Stimulated activated CD8-positive, alpha-beta memory T cell treated with anti-CD3 and anti-CD28 coated beads, Interleukin-4, amount 100 ng/mL, for 1 hour (primary cell): ENCODE results near the gene HSD17B8.

Source experiments
- DNase-seq, 2 donors: peaks; one replicate each; pipeline ENCODE4 v3.0.0-alpha.2; 2020; ENCODE audit warnings: low read depth in 2 of 2, low spot score in 1 of 2

Gene HSD17B8

DNA sequence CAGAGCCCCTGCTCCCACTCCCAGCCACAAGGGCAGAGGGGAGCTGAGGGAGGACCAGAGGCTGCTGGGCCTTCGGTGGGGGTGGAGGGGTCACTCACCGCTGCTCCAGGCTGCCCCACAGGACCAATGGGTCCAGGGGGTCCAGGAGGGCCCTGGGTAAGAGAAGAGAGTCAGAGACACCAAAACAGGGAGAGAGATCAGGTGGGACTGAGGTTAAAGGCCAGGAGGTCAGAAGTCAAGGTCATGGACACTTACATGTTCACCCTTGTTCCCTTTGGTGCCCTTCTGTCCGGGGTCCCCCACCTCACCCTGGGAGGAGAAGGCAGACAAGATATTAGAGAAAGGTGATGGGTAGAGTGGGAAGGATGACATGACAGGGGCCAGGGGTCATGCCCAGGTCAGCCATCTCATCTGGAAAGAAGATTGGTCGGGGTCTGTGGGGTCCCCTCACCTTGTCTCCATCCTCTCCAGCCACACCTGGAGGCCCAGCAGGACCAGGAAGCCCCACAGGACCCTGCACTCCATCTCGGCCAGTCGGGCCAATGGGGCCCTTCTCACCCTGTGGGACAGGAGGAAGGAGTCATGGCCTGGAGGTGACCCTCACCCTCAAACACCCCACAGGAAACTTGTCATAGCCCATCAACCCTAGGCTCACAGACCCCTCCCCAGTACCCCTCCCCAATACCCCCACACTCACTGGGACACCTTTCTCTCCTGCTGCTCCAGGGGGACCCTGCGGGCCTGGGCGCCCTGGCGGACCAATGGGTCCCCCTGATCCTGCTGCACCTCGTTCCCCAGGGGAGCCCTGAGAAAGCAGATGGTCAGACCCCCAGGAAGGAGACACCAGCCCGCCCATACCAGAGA is 33.2 kb upstream of the HSD17B8 start:
- DNase-seq, result no peak

DNA sequence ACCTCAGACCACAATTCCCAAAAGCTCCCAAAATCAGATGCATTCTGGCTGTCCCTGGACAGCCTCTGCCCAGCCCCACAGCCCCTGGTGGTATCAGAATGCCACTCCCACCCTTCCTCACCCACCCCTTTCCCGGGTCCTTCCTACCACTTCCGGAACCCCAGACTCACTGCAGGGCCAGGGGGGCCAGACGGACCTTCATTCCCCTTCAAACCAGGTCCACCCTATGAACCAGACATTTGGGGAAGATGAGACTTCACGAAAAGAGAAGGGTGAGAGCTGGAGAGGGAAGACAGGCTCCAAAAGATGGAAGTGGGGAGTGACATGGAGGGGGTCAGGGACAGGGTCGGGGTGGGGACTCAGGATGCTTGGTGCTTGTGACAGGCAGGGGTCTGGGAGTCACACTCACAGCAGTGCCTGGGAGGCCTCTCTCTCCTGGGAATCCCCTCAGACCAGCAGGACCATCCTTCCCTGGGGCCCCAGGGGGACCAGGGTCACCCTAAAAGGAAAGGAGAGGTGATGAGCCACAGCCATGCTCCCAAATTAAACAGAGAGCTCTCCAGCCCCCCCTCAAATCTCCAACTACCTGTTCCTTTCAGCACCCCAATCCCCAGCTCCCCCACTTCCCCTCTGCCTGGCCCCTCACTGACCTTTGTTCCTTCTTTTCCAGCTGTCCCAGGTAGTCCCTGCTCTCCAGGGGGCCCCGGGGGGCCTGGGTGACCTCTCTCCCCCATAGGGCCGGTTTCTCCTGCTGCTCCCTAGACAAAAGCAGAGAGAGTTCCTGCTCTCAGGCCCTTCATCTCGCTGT is 32.4 kb upstream of the HSD17B8 start:
- DNase-seq, result no peak

DNA sequence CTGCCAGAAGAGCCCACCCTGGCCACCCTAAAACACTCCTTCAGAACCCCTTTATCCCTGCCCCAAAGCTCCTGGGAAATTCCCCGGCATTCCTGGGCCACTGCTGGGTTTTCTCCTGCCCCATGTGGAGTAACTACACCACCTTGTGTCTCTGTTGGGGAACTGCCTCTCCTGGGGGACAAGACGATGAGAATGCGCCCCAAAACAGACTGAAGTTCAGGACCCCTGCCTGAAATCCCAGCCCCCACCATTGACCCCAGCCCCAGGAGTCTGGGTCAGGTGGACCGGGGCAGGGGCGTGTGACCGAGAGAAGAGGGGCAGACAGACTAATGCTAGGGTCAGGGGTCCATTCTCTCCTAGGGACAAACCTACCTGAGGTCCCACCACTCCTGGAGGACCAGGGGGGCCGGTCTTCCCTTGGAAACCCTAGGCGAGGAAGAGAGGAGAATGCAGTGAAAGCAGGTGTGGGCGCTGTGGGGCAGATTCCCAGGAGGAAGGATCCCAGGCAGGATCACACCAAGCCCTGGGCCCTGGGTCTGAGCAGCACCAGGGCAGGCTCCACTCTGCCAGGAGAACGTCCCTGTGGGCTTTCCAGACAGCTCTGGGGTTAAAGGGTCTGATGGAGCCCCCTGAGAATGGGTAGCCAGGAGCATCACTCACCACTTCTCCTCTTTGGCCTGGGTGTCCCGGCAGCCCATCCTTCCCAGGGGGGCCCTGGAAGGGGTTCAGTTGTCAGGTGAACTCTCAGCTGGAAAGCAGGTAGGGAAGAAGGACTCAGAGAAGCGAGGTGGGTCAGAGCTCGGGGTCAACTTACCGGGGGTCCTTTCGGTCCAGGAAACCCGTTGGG is 31.5 kb upstream of the HSD17B8 start:
- DNase-seq, result no peak

DNA sequence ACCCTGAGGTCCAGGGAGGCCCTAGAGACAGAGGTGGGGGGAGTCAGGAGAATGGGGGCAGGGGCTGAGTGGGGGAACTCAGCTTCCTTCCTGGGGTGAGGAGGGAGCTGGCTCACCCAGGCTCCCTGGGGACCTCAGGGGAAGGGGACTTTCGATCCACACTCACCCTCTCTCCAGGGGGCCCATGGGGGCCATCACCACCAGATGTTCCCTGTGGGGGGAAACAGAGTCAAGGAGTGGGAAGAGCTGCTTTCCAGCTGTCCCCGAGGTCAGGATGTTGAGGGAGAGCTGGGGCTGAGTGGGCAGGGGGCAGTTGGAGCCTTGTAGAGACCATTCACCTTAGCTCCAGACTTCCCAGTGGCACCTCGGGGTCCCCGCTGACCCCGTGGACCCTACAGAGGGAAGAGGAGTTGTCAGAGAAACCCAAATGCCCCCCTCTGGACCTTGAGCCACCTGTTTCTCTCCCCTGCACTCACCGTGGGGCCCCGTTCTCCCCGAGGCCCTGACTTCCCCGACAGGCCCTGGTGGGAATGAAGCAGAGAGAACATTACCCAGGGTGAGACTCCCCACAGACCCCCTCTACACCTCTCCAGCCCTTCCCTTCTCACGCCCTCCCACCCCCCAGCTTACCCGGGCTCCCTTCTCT is 30.8 kb upstream of the HSD17B8 start:
- DNase-seq, result no peak

DNA sequence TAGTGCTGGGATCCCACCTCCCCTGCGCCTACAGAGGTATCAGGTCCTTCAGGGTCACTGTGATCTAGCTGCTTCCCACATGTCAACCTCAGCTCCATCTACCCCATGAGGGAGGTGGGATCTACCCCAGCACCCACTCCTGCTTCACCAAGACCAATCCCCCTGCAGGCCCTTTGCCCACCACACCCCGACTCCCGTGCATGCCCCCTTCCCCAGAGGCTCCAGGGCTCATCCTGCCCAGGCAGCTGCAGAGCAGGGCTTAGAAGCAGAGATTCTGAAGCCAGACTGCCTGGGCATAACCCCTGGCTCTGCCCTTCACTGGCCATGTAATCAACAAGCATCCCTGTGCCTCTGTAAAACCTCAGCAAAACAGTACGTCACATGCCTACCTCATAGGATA is 29.7 kb upstream of the HSD17B8 start:
- no peak for DNase-seq

DNA sequence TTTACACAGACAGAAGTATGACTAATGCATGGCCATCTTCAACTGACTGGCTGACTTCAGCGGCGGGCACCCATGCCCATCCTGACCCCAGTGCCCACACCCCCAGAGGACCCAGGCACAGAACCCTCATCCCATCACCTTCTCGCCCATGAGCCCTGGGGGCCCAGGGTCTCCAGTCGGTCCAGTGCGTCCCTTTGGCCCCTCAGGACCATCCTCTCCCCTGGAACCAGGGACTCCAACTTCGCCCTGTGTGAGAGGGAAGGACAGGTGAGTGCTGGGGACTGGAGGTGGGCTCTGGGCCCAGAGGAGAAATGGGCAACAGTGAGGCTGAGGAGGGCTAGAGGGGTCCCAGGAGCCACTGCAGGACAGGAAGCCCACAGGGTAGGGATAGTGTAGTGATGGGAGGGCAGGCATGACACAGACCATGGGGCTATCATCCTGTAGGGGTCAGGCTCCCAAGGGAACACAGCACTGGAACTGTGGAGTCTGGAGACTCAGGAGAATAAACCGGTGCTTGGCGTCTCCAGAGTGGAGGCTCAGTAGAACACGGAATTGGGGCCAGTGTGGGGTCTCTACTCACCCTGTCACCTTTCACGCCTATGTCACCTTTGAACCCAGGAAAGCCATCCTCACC is 28.9 kb upstream of the HSD17B8 start:
- DNase-seq, result no peak

DNA sequence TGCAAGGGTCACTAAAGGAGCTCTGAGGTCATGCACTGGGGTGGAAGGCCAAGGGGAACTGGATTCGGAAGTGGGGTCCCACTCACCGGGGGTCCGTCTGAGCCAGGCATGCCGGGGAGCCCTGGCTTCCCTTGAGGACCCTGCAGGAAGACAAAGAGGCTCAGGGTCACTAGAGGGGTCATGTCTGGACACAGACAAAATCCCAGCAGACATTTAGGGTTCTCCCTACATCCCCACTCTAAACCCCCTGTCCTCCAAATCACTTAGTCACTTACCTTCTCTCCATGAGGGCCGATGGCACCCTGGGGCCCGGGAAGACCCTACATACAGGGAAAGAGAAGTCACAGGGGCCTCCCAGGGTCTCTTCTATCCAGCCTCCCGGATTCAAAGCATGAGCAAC is 27.5 kb upstream of the HSD17B8 start:
- no peak for DNase-seq

DNA sequence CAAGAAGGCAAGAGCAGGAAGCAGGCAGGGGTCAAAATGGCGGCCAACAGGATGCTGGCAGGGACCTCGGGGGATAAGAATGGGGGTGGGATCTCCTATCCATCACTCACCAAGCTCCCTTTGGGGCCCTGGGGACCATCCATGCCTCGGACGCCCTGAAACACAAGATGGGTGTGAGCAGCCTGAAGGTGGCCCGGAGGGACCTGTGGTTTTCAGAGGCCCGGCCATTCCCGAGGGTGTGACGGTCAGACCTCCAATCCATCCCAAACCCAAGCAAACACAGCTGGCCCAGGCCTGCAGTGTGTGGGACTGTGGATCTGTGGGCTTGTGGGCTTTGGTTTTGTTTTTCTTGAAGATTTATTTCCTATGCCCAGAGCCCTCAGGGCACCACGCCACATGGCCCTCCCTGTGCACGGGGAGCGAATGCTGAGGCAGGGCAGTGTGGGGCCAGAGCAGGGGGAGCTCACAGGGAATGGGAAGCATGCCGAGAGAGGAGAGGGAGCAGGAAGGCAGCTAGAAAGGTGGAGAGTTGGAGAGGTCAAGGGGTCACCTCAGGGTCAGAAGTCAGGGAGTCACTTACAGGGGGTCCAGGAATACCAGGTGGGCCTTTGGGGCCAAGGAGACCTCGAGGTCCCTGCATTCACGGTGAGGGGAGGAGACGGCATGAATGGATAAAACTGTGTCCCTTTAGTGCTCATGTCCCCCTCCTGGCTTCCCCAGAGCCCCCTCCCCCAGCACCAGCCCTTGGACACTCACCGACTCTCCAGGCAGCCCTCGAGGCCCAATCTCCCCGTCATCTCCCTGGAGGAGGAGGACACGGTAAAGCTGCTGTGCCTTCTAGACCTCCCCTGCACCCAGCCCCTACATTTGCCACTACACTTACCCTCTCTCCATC is 26.7 kb upstream of the HSD17B8 start:
- no peak for DNase-seq

DNA sequence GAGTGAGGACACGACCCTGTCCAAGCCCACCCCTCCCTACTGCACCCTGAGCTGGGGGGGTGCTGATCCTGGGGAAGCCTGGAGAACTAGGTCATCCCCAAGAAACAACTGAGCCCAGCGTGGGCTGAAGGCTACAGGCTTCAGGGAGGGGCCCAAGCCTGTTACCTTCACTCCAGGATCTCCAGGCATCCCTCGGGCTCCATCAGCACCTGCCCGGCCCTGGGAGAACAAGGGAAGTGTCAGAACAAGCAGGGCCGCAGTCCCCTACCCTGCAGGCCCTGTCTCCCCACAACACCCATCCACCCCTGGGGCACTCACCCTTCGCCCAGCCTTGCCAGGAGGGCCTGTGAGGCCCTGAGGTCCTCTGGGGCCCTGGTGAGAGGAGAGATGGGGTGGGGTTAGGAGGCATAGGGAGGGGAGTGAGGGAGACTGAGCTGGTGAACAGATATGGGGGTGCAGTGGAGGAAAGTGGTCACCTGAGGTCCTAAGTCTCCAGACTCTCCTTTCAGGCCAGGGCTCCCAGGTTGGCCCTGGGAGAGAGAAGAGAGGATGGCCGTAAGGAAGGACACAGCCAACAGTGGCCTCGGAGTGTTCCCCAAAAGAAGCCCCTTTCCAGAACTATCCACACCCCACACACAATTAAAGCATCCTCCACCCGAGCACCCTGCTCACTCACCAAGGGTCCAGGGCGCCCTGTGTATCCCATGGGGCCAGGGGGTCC is 25.5 kb upstream of the HSD17B8 start:
- no peak for DNase-seq

DNA sequence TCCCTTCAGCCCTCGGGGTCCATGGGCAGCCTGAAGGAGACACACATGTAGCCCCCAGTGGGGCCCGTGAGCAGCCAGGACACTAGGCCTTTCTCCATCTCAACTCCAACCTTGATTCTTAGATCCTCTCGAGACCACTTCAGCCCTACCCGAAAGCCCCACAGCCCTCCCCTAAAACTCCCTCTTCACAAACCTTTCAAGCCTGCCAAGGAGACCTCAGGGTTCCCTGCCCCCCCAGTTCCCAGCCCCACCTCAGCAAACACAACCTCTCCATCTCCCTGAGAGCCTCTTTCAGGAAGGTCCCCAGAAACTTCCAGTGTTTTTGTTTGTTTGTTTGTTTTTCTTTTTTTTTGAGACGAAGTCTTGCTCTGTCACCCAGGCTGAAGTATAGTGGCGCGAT is 23.3 kb upstream of the HSD17B8 start:
- no peak for DNase-seq

DNA sequence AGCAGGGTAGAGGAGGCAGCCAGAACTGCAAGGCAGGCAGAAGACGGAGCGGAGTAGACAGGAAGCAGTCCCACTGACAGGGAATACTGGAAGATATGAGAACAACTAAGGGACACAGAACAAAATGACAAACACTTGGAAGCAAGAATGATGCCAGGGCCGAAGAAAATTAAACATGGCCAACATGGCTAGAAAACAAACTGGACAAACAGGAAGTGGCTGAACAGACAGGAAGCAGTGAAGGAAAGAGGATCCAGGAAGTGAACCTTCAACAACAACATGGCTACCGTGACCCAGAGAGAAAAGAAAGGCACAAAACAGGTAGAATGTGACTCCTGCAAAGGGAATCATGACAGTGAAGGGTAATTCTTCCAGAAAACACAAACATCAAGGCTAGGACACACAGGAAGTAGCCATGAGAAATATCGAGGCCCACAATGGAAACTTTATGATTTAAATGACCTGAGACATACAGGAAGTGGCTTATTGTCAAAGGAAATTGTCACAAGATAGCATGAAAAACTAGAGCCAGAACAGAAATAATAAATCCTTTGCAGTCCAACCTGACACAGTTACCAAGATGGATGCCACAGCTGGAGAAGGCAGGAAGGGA is 21.3 kb upstream of the HSD17B8 start:
- DNase-seq, result no peak

DNA sequence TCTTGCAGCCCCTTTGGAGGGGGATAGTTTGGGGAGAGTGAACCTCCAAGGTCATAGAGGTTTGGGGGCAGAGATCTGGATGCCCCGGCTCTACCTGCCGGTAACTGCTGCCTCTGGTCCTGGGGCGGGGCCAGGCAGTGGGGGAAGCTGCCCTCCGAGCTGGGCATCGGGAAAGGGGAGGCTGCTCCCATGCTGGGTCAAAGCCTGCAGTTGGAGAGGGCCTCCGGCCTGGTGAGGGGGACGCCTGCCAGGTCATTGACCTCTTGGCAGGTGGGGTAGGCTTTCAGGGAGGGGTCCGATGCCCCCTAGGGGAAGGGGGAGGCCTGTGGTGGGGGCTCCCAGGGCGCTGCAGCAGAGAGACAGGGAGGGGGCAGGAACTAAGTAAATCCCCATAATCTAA is 19.3 kb upstream of the HSD17B8 start:
- no peak for DNase-seq

DNA sequence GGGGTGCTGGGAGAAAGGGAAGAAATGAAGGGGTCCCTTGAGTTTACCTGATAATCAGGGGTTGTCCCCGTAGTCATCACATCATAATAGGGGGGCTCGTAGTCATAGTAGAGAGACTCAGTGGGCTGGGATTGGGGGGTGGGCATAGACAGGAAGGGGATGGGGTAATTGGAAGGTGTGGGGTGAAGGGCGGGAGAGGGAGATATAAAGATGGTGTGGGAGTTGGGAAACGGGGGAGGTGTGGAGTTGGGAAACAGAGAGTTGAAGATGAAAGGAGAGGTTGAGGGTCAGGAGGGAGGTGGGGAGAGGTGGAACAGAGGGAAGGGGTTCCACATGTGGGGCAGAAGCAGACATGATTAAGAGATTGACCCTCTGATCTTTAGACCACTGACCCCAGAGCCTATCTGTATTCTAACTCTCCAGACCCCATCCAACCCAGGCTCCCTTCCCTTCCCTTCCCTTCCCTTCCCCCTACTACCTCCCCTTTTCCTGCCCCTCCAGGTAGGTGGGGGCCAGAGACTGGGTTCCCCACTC is 18.7 kb upstream of the HSD17B8 start:
- no peak for DNase-seq

DNA sequence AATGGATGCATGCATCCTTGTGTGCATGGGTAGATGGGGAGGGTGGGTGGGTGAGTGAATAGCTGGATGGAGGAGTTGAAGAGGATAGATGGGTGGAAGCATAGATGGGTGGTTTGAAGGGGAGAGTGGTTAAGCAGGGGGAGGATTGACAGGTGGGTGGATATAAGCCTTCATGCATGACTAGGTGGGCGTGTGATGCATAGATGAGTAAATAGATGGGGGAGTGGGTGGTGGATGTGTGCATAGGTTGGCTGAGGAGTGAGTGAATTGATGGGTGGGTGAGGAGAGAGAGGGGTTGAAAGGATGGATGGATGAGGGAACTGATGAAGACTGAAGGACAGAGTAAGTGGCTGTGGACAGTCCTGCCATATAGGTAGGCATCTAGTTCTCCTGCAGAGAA is 16.6 kb upstream of the HSD17B8 start:
- DNase-seq, result no peak

DNA sequence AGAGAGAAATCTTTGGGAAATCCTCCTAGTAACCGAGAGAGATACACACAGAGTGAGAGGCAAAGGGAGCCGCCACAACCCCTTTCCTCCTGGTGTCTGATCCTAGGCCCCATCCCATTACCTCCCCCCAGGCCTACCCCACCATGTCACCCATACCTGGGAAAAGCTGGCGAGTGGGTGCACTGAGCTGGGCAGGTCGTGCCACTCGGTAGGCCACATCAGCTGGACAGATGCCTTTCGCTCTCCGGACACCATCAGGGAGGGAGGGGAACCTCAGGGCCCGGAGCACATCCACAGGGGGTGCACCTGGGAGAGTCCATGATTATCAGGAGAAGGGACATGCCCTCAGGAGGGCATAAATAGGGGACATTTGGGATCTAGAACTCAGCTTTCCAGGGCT is 15.3 kb upstream of the HSD17B8 start:
- DNase-seq, result no peak

DNA sequence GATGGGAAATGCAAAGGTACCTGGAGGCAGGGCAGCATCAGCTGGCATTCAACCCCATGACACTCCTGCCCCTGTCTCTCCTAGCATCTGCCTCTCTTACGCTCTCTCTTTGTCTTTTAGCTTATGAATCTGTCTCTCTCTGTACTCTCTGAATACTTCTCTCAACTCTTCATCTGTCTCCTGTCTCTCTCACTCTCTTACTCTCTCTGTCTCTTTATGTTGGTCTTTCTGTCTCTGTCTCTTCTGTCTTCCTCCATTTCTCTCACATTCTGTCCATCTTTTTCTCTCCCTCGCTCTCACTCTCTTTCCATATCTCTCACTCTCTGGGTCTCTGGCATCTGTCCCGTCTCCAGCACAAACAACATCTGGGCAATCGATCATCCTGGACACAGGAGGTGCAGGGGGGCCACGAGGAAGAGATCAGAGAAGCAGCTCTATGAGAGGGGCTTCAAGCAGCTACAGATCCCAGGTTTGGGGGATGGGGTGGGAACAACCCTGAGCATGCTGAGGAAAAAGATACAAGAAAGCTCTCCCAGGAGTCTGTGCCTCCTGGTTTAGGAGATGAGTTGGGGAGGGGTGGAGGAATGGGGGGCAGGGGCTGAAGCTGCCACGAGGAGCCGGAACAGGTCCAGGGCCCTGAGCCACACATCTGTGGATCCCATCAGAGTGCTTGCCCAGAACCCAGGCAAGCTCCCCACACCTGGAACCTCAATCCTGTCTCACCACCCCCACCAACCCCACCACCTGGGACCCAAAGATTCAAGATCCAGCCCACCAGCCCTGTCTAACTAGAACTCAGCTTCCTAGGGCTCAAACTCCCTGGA is 14.6 kb upstream of the HSD17B8 start:
- DNase-seq, result no peak

DNA sequence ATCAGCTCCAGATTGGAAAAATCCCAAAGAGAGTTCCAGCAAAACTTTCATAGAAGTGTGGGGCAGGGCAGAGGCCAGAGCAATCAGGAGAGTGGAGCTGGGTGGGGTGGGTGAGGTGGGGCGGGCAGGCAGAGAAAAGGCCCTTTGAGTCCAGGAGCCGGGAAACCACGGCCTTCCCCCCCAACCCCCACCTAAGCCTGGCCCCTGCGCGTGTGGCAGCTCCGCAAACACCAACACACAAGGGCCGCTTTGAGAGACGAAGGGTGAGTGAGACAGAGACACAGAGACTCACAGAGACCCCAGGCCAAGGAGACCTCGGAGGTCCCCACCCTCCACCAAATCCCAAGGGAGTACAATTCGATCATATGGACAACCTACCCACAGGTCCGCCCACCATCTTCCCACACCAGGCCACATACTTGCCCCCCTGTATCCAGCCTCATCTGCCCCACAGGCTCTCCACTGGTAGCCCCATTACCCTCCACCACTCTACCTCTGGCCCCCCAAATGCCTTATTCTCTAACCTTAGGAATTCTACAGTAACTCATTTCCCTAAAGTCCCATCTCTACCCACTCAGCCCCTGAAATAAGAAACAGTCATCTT is 13.8 kb upstream of the HSD17B8 start:
- no peak for DNase-seq
